CD4-positive, alpha-beta T cell (primary cell): ENCODE measurements around the gene ADAM22. TPM values are rescaled to one million over a fixed set of nuclear protein-coding genes. Genes with fewer than 3 reads are reported as not detected.
"Not testable (repeated sequence)": the region's sequence is repeated elsewhere in the genome, so short reads cannot be mapped to it uniquely, and the experiment has no call there.

Experiments
- ATAC-seq: fragments of 200-7000 bp; cut with Tn5 transposase; one replicate; pipeline ENCODE4 v1.10.0; 2022; ENCODE audit warnings: mild to moderate bottlenecking; ENCODE audit not compliant: poor library complexity
- CTCF ChIA-PET: fragments of 350-600 bp; sonication (Branson Sonifier 250); formaldehyde crosslinking; loops from one replicate; lab custom pipeline; 2021; ENCODE audit warnings: antibody characterized with exemption, inconsistent platforms; lab: Charles Lee
- POLR2A ChIA-PET: fragments of 350-600 bp; sonication (Branson Sonifier 250); formaldehyde crosslinking; loops from one replicate; lab custom pipeline; 2021; ENCODE audit warnings: antibody characterized with exemption, inconsistent platforms; lab: Charles Lee
- DNase-seq, 14 experiments: peaks; one replicate each; pipeline ENCODE4 v3.0.0-alpha.2; 2013 to 2020; ENCODE audit warnings: mixed read lengths in 2 of 14
- H3K27ac ChIP-seq, 2 donors: one replicate each; pipeline versions ENCODE4 v1.5.1 to v1.7.0; 2013; ENCODE audit warnings: low read length in 2 of 2, low read depth in 1 of 2, mild to moderate bottlenecking in 1 of 2
- H3K27me3 ChIP-seq, 2 experiments: 1 replicate in 1 of 2; 2 replicates in 1 of 2; pipeline versions ENCODE4 v1.6.1 to v1.7.0; 2013; ENCODE audit warnings: low read length in 2 of 2, control low read depth in 1 of 2, mild to moderate bottlenecking in 1 of 2, moderate library complexity in 1 of 2; ENCODE audit not compliant: insufficient read depth in 2 of 2, control insufficient read depth in 1 of 2
- H3K36me3 ChIP-seq: one replicate; pipeline ENCODE4 v1.6.1; 2013; ENCODE audit warnings: low read length, control low read depth; ENCODE audit not compliant: insufficient read depth
- H3K4me1 ChIP-seq: one replicate; pipeline ENCODE4 v1.6.1; 2013; ENCODE audit warnings: low read length, control low read depth; ENCODE audit not compliant: insufficient read depth
- H3K4me3 ChIP-seq: one replicate; pipeline ENCODE4 v1.5.1; 2013; ENCODE audit warnings: mild to moderate bottlenecking, low read length, moderate library complexity
- H3K9me3 ChIP-seq, 2 experiments: 1 replicate in 1 of 2; 2 replicates in 1 of 2; pipeline versions ENCODE4 v1.6.1 to v1.7.0; 2013; ENCODE audit warnings: low read length in 2 of 2, mild to moderate bottlenecking in 2 of 2, control low read depth in 1 of 2, moderate library complexity in 1 of 2; ENCODE audit not compliant: control insufficient read depth in 1 of 2, insufficient read depth in 1 of 2
- H3K27ac Mint-ChIP-seq: one replicate; pipeline ENCODE4 v1.8.0; 2020; ENCODE audit warnings: mixed read lengths
- H3K27me3 Mint-ChIP-seq: one replicate; pipeline ENCODE4 v1.8.0; 2021; ENCODE audit warnings: mixed read lengths
- H3K36me3 Mint-ChIP-seq: one replicate; pipeline ENCODE4 v1.8.0; 2021; ENCODE audit warnings: low read depth, mixed read lengths
- H3K4me1 Mint-ChIP-seq: one replicate; pipeline ENCODE4 v1.8.0; 2021; ENCODE audit warnings: low read depth, mixed read lengths
- H3K4me3 Mint-ChIP-seq: one replicate; pipeline ENCODE4 v1.8.0; 2020; ENCODE audit warnings: mild to moderate bottlenecking, mixed read lengths
- H3K9me3 Mint-ChIP-seq: one replicate; pipeline ENCODE4 v1.8.0; 2020; ENCODE audit warnings: mixed read lengths
- CTCF ChIP-seq: fragments of 200-600 bp; IDR thresholded peaks from one replicate; pipeline ENCODE4 v1.8.0; 2022; ENCODE audit warnings: antibody characterized with exemption, mild to moderate bottlenecking
- intact Hi-C, 2 experiments: fragments of 100-400 bp; cut with DNase I in 1 of 2; cut with micrococcal nuclease in 1 of 2; formaldehyde crosslinking; loops; one replicate each; pipeline versions ENCODE4 v1.15.1 to v1.9.0; 2023 to 2025; cut with DNase I, micrococcal nuclease
- total RNA-seq, 174 experiments: library from RNA in 2 of 174; stranded (reverse) in 2 of 174; gene quantifications; one replicate each; pipeline ENCODE4 v1.2.3 and lab custom pipeline; 2021 to 2026

Gene ADAM22
- total RNA-seq, 2 experiments from 2014 or later, result 0.60 to 0.64 TPM

DNA sequence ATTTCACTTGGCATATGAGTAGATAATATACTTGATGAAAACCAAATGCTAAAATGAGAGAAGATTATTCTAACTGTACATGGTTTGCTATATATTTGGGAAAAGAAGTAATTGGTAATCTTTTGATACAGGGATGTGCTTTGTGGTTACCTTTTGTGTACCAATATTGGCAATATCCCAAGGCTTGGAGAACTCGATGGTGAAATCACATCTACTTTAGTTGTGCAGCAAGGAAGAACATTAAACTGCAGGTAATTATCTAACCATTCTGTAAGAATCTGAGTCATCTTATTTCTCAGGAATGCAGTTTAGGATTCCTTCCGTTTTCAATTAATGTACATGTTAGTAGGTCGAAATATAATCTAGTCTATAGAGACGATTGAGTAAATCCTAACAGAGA, 221.7 kb downstream of the ADAM22 start:
- Mint-ChIP-seq H3K27ac (no peak overlapping the region), H3K27me3 (no peaks in the 10 kb centered on the region), H3K4me3 (no peak overlapping the region), H3K4me1 (no peaks in the 10 kb centered on the region), H3K9me3 (peaks cover 16% of the 10 kb centered on the region), H3K36me3 (peaks cover 49% of the 10 kb centered on the region)
- POLR2A ChIA-PET, result no interaction called here
- Histone ChIP-seq H3K36me3 (no peaks in the 10 kb centered on the region), H3K4me1 (no peaks in the 10 kb centered on the region), H3K27me3 (no peaks in the 10 kb centered on the region), H3K4me3 (no peak overlapping the region), H3K27ac (no peak overlapping the region), H3K9me3 (no peaks in the 10 kb centered on the region)
- CTCF ChIA-PET, result no interaction called here
- intact Hi-C loops, result no loop called here
- ATAC-seq, result no peak
- DNase-seq, result no peak
- no peak for TF ChIP-seq CTCF

- H3K36me3 Mint-ChIP-seq, result peaks cover 49% of the 10 kb centered on the region
- no peak for DNase-seq
Measured at GRCh38 chr7:88156356-88156755, 222.3 kb downstream of the ADAM22 start.

DNA sequence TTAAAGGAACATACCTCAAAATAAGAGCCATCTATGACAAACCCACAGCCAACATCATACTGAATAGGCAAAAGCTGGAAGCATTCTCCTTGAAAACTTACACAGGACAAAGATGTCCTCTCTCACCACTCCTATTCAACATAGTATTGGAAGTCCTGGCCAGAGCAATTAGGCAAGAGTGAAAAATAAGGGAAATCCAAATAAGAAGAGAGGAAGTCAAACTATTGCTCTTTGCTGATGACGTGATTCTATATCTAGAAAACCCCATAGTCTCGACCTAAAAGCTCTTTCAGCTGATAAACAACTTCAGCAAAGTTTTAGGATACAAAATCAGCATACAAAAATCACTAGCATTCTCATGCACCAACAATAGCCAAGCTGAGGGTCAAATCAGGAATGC, 225.7 kb downstream of the ADAM22 start:
- DNase-seq, H3K4me1 Mint-ChIP-seq, intact Hi-C loops, CTCF ChIA-PET, H3K27me3 ChIP-seq, H3K4me3 ChIP-seq, POLR2A ChIA-PET, H3K27me3 Mint-ChIP-seq, H3K27ac Mint-ChIP-seq, H3K4me3 Mint-ChIP-seq, H3K9me3 ChIP-seq, H3K27ac ChIP-seq, H3K36me3 ChIP-seq, H3K4me1 ChIP-seq, ATAC-seq: not testable (repeated sequence)
- Mint-ChIP-seq H3K9me3 (peaks cover 16% of the 10 kb centered on the region), H3K36me3 (peaks cover 32% of the 10 kb centered on the region)

More at GRCh38 chr7:88156356-88156755, 222.3 kb downstream of the ADAM22 start:
- no peaks in the 10 kb centered on the region for H3K4me1 ChIP-seq
- no peaks in the 10 kb centered on the region for H3K27me3 ChIP-seq
- no peaks in the 10 kb centered on the region for H3K9me3 ChIP-seq
- no peak overlapping the region for H3K4me3 ChIP-seq
- no peak for TF ChIP-seq CTCF
- Mint-ChIP-seq H3K27me3 (no peaks in the 10 kb centered on the region), H3K27ac (no peak overlapping the region), H3K4me3 (no peak overlapping the region), H3K9me3 (peaks cover 16% of the 10 kb centered on the region), H3K4me1 (no peaks in the 10 kb centered on the region)
- intact Hi-C loops, result no loop called here
- ATAC-seq, result no peak
- no peak overlapping the region for H3K27ac ChIP-seq
- ChIA-PET CTCF (no interaction called here), POLR2A (no interaction called here)
- no peaks in the 10 kb centered on the region for H3K36me3 ChIP-seq

DNA sequence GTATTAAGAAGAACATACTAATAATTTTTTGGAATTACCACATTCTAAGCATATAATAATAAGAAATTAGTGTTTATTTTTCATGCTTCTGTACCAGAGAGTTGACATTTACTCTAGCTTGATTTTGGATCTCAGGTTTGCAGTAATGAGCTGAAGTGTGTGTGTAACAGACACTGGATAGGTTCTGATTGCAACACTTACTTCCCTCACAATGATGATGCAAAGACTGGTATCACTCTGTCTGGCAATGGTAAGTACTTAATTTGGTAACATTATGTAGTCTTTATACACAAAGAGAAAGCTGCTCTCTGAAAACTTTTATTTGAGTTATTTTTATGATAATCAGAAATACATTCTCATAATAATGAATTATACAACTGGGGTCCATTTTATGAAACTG, 231.6 kb downstream of the ADAM22 start:
- Histone ChIP-seq H3K4me1 (no peaks in the 10 kb centered on the region), H3K4me3 (no peak overlapping the region), H3K9me3 (no peaks in the 10 kb centered on the region), H3K36me3 (no peaks in the 10 kb centered on the region), H3K27ac (no peak overlapping the region), H3K27me3 (no peaks in the 10 kb centered on the region)
- no peaks in the 10 kb centered on the region for H3K4me1 Mint-ChIP-seq
- H3K27me3 Mint-ChIP-seq, result no peaks in the 10 kb centered on the region
- no peak overlapping the region for H3K27ac Mint-ChIP-seq
- ATAC-seq, result no peak
- no peak overlapping the region for H3K4me3 Mint-ChIP-seq
- H3K36me3 Mint-ChIP-seq, result no peaks in the 10 kb centered on the region
- POLR2A ChIA-PET, result no interaction called here
- CTCF ChIA-PET, result no interaction called here
- TF ChIP-seq CTCF, result no peak
- peak in 1 of 14 experiments; percentile 6 for DNase-seq
- H3K9me3 Mint-ChIP-seq, result no peaks in the 10 kb centered on the region
- intact Hi-C loops, result no loop called here
